Activated CD8-positive, alpha-beta memory T cell treated with anti-CD3 and anti-CD28 coated beads for 36 hours (primary cell): ENCODE data around the gene EMC9. TPM values are rescaled to one million over a fixed set of nuclear protein-coding genes. Genes with fewer than 3 reads are reported as not detected.

Experiments
- CTCF ChIA-PET: fragments of 350-600 bp; sonication (Branson Sonifier 250); formaldehyde crosslinking; loops from one replicate; lab custom pipeline; 2021; ENCODE audit warnings: antibody characterized with exemption; lab: Charles Lee
- POLR2A ChIA-PET: fragments of 350-600 bp; sonication (Branson Sonifier 250); formaldehyde crosslinking; loops from one replicate; lab custom pipeline; 2021; ENCODE audit warnings: antibody characterized with exemption; lab: Charles Lee
- total RNA-seq, 2 experiments: library from RNA; stranded (reverse); gene quantifications; one replicate each; pipeline ENCODE4 v1.2.3, GENCODE V29; 2021

The EMC9 gene
- total RNA-seq, 2 experiments from 2014 or later = 38.5 to 38.9 TPM

GRCh38 chr14:24113801-24114531 is 27.4 kb downstream of the EMC9 start:
- POLR2A ChIA-PET = interaction anchor here (1.0 to 3.6 kb wide), 9 partner anchors 19 to 128 kb away, joined by 3 to 31 read pairs (median 10); partner anchors contain the start of genes CHMP4A, EMC9, IRF9 and PCK2
- CTCF ChIA-PET = interaction anchor here (0.6 to 3.2 kb wide), 10 partner anchors 14 to 1183 kb away, joined by 3 to 13 read pairs (median 4); partner anchors contain the start of genes EMC9, IRF9, PSME1 and PSME2

GRCh38 chr14:24113379-24113800 is 28.0 kb downstream of the EMC9 start:
- ChIA-PET POLR2A (interaction anchor here (1.0 to 3.6 kb wide), 7 partner anchors 19 to 100 kb away, joined by 3 to 31 read pairs (median 16); partner anchors contain the start of genes CHMP4A, IRF9, PCK2 and PSME1), CTCF (interaction anchor here (0.6 to 3.2 kb wide), 5 partner anchors 13 to 1182 kb away, joined by 4 to 13 read pairs (median 5); partner anchors contain the start of genes EMC9, IRF9 and PSME1)

- POLR2A ChIA-PET = no interaction called here
- CTCF ChIA-PET = interaction anchor here (1.0 to 3.9 kb wide), 4 partner anchors 16 to 53 kb away, joined by 4 to 25 read pairs (median 6); partner anchors contain the start of gene PCK2
Observed at GRCh38 chr14:24110523-24110922, 30.9 kb downstream of the EMC9 start.

GRCh38 chr14:24110060-24110459 is 31.3 kb downstream of the EMC9 start:
- CTCF ChIA-PET = interaction anchor here (0.6 to 3.9 kb wide), 7 partner anchors 15 to 1100 kb away, joined by 3 to 25 read pairs (median 5); partner anchors contain the start of gene PCK2
- POLR2A ChIA-PET = interaction anchor here (0.7 kb wide), 3 partner anchors 15 to 222 kb away, joined by 3 to 7 read pairs (median 6); no protein-coding TSS in a partner anchor

GRCh38 chr14:24108336-24108874 is 33.0 kb downstream of the EMC9 start:
- POLR2A ChIA-PET = interaction anchor here (0.7 to 2.0 kb wide), 5 partner anchors 15 to 925 kb away, joined by 4 to 13 read pairs (median 6); partner anchors contain the start of genes IRF9, PCK2 and PSME1
- CTCF ChIA-PET = interaction anchor here (0.5 to 5.6 kb wide), 21 partner anchors 13 to 1169 kb away, joined by 3 to 70 read pairs (median 5); partner anchors contain the start of genes CARMIL3, DHRS4L2, EMC9 and IRF9

- ChIA-PET POLR2A (interaction anchor here (0.7 to 0.8 kb wide), 2 partner anchors 12 to 53 kb away, joined by 3 read pairs; no protein-coding TSS in a partner anchor), CTCF (interaction anchor here (1.0 to 5.6 kb wide), 6 partner anchors 12 to 54 kb away, joined by 3 to 70 read pairs (median 12); partner anchors contain the start of genes IRF9 and PCK2)
Observed at GRCh38 chr14:24106672-24107271, 34.6 kb downstream of the EMC9 start.

- POLR2A ChIA-PET = interaction anchor here (0.7 kb wide), 1 partner anchor 52 kb away, joined by 3 read pairs; no protein-coding TSS in a partner anchor
- CTCF ChIA-PET = interaction anchor here (1.4 to 5.6 kb wide), 3 partner anchors 10 to 16 kb away, joined by 3 to 70 read pairs (median 4); partner anchors contain the start of gene PCK2
Observed at GRCh38 chr14:24105609-24106239, 35.7 kb downstream of the EMC9 start.

- ChIA-PET POLR2A (interaction anchor here (0.6 to 1.7 kb wide), 2 partner anchors 9 to 66 kb away, joined by 6 to 7 read pairs; partner anchors contain the start of gene PCK2), CTCF (no interaction called here)
Observed at GRCh38 chr14:24103451-24103850, 37.9 kb downstream of the EMC9 start.

- ChIA-PET CTCF (interaction anchor here (0.9 to 1.0 kb wide), 2 partner anchors 39 to 44 kb away, joined by 3 to 4 read pairs; no protein-coding TSS in a partner anchor), POLR2A (interaction anchor here (0.5 kb wide), 1 partner anchor 51 kb away, joined by 3 read pairs; no protein-coding TSS in a partner anchor)
Observed at GRCh38 chr14:24102357-24103048, 38.9 kb downstream of the EMC9 start.

GRCh38 chr14:24100982-24101494 is 40.4 kb downstream of the EMC9 start:
- CTCF ChIA-PET = interaction anchor here (1.2 kb wide), 2 partner anchors 13 to 41 kb away, joined by 3 to 4 read pairs; partner anchors contain the start of gene DCAF11
- POLR2A ChIA-PET = interaction anchor here (1.3 kb wide), 1 partner anchor 20 kb away, joined by 4 read pairs; no protein-coding TSS in a partner anchor

GRCh38 chr14:24100197-24100981 is 41.0 kb downstream of the EMC9 start:
- CTCF ChIA-PET = interaction anchor here (1.2 kb wide), 1 partner anchor 14 kb away, joined by 4 read pairs; the partner anchor contains the start of gene DCAF11
- POLR2A ChIA-PET = interaction anchor here (1.3 kb wide), 1 partner anchor 20 kb away, joined by 4 read pairs; no protein-coding TSS in a partner anchor

GRCh38 chr14:24098927-24099813 is 42.2 kb downstream of the EMC9 start:
- CTCF ChIA-PET = interaction anchor here (8.2 kb wide), 1 partner anchor 8 kb away, joined by 70 read pairs; no protein-coding TSS in a partner anchor

GRCh38 chr14:24098229-24098926 is 43.0 kb downstream of the EMC9 start:
- ChIA-PET CTCF (interaction anchor here (1.2 to 8.2 kb wide), 2 partner anchors 9 to 29 kb away, joined by 3 to 70 read pairs; no protein-coding TSS in a partner anchor), POLR2A (no interaction called here)

More at GRCh38 chr14:24098927-24099813, 42.2 kb downstream of the EMC9 start:
- POLR2A ChIA-PET = no interaction called here

- ChIA-PET POLR2A (interaction anchor here (0.7 kb wide), 1 partner anchor 16 kb away, joined by 17 read pairs; no protein-coding TSS in a partner anchor), CTCF (interaction anchor here (0.7 to 8.2 kb wide), 3 partner anchors 10 to 156 kb away, joined by 6 to 70 read pairs (median 8); no protein-coding TSS in a partner anchor)
Observed at GRCh38 chr14:24096545-24097181, 44.7 kb downstream of the EMC9 start.
